GDM1 (cell line): ENCODE data around the gene PI16.
"Not testable (repeated sequence)": the region's sequence is repeated elsewhere in the genome, so short reads cannot be mapped to it uniquely, and the experiment has no call there.

Source experiments
- DNase-seq: peaks from one replicate; lab custom pipeline; 2025; lab: John Stamatoyannopoulos, UW

Gene PI16

DNA sequence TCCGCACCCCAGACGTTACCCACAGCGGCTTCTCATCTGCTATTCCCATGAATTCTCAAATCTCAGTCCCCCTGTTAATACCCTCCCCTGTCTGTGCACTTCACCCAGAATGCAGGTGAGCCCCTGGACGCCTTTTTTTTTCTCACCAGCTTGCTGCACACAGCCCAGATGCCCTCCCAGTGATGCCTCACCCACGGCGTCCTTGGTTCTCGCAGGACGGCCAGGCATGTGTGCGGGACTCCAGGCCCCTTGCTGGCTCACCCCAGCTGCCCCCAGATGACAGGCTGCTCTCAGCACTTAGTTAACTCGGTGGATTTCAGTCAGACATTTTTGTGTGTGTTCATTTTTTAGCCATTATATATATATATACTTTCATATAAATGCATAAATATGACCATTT is 25.4 kb upstream of the PI16 start:
- DNase-seq: no peak

DNA sequence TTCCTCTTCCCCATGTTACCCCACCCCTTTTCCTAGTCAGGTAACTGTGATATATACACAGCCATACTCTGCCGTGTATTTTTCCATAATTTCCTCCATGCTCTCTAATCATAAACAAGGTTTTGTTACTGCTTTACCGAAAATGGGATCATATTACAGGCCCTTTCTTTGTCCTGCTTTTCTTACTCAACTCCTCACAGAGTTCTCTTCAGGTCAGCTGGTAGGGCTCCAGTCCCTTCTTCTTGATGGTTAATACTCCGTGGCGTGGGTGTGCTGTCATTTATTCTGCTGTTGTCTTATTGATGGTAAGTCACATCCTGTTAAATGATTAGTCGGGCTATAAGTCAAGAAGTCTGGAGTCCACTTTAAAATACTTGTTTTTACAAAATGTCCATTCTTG is 24.9 kb upstream of the PI16 start:
- no peak for DNase-seq

GRCh38 chr6:36930483-36930882 is 24.1 kb upstream of the PI16 start:
- DNase-seq: no peak

- DNase-seq: no peak
Measured at GRCh38 chr6:36933102-36933501, 21.4 kb upstream of the PI16 start.

- DNase-seq: no peak
Measured at GRCh38 chr6:36933519-36933918, 21.0 kb upstream of the PI16 start.

DNA sequence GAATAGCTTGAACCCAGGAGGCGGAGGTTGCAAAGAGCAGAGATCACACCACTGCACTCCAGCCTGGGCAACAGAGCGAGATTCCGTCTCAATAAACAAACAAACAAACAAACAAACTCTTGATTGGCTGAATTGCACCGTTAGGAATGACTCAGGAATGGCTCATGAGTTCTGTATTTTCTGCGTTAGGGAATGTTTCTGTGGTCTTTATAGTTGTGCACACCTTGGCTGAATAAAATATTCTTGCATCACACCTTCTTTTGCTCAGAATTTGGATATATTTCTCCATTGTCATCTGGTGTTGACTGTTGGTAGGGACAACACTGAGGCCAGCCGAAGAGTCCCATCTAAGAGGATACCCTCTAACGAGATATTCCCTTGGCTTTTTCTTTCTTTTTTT is 19.6 kb upstream of the PI16 start:
- no peak for DNase-seq

DNA sequence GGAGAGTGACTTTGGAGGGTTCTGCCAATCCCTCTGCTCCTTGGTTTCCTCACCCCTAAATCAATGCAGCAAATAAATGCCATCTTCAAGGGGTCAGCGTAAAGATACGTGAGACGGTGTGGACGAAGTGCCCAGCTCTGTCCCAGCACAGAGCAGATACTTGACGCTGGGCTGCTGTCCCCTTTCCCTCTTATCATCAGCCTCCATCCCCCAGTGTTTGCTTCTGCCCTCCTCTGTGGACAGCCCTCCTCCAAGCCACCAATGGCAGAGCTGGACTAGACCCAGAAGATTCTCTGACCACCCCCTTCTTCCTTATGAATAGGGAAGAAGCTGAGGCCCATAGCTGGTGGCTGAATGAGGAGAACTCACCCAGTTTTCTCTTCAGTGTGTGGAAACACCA is 17.7 kb upstream of the PI16 start:
- no peak for DNase-seq

GRCh38 chr6:36937896-36938295 is 16.6 kb upstream of the PI16 start:
- DNase-seq: no peak

DNA sequence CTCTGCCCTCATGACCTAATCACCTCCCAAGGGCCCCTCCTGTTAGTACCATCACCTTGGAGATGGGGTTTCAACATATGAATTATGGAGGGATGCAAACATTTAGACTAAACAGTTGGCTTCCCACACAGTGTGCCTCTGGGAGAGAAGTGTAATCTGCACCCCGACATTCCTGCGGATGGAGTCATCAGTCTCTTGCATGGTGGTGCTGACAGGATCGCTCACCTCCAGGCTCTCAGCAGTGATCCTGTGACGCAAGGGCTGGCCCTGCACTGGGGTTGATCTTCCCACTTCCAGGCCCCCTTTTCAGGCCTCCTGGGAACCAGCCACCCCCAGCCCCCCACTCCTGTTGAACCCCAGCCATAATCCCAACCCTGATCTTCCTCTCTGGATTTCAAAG is 16.0 kb upstream of the PI16 start:
- DNase-seq: no peak

GRCh38 chr6:36939005-36939404 is 15.5 kb upstream of the PI16 start:
- not testable (repeated sequence) for DNase-seq

- no peak for DNase-seq
Measured at GRCh38 chr6:36940027-36940426, 14.5 kb upstream of the PI16 start.

DNA sequence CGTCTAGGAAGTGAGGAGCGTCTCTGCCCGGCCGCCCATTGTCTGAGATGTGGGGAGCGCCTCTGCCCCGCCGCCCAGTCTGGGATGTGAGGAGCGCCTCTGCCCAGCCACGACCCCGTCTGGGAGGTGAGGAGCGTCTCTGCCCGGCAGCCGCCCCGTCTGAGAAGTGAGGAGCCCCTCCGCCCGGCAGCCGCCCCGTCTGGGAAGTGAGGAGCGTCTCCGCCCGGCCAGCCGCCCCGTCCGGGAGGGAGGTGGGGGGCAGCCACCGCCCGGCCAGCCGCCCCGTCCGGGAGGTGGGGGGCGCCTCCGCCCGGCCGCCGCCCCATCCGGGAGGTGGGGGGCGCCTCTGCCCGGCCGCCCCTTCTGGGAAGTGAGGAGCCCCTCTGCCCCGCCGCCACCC is 13.0 kb upstream of the PI16 start:
- DNase-seq: not testable (repeated sequence)

- not testable (repeated sequence) for DNase-seq
Measured at GRCh38 chr6:36942329-36942728, 12.2 kb upstream of the PI16 start.

- no peak for DNase-seq
Measured at GRCh38 chr6:36944650-36945049, 9.9 kb upstream of the PI16 start.

- DNase-seq: no peak
Measured at GRCh38 chr6:36945301-36945700, 9.2 kb upstream of the PI16 start.

DNA sequence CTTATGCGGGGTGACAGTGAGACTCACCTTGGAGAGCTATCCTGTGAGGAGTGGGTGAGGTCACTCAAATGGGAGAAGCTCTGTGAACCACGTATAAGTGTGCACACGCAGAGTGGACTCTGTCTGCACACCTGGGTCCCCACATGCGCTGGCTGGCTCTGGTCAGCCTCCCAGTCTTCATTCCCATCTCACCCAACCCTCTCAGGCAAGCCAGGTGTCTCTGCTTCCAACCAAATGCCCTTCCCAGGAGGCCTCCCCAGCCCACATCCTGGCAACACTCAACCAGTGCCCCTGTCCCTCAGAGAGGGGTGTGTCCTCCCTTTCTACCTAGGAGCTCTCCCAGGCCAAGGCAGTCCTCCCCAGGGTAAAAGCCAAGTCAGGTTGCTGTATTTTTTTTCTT is 8.0 kb upstream of the PI16 start:
- no peak for DNase-seq

DNA sequence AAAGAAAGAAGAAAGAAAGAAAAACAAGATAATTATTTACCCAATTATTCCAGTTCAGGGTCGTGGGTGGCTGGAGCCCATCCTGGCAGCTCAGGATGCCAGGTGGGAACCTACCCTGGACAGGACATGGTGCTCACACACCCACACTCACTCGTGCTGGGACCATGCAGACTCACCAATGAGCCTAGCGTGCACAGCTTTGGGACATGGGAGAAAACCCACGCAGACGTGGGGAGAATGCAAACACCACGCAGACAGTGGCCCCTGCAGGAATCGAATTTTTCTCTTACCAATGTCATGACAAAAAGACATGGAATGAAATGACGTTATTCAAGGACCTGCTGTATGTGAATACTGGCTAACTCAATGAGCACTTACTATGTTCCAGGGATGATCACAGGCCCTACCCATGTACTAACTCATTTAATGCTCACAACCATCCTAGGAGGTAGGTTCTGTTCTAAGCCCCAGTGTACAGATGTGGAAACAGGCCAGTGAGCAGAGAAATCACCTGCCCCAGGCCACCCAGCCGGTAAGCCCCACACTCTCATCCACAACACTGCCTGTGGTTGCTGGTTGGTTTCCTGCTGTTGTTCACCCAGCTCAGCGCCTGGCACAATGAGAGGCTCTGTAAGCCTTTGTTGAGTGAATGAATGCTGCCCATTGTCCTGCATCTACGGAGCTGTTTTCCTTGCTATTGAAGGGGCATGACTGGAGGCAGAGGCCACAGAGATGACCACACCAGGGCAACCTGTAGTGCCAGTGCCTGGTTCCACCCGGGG is 6.8 kb upstream of the PI16 start:
- peak; percentile 16 for DNase-seq

DNA sequence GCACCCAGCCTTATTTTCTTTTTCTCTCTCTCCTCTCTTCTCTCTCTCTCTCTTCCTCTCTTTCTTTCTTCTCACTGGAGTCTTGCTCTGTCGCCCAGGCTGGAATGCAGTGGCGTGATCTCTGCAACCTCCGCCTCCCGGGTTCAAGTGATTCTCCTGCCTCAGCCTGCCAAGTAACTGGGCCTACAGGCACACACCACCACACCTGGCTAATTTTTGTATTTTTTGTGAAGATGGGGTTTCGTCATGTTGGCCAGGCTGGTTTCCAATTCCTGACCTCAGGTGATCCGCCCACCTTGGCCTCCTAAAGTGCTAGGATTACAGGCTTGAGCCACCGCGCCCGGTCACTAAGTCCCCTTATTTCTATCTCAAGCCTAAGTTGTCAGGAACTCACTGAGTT is 5.5 kb upstream of the PI16 start:
- not testable (repeated sequence) for DNase-seq

GRCh38 chr6:36949636-36950035 is 4.9 kb upstream of the PI16 start:
- no peak for DNase-seq

GRCh38 chr6:36953931-36954261 is 642 bp upstream of the PI16 start:
- no peak for DNase-seq

DNA sequence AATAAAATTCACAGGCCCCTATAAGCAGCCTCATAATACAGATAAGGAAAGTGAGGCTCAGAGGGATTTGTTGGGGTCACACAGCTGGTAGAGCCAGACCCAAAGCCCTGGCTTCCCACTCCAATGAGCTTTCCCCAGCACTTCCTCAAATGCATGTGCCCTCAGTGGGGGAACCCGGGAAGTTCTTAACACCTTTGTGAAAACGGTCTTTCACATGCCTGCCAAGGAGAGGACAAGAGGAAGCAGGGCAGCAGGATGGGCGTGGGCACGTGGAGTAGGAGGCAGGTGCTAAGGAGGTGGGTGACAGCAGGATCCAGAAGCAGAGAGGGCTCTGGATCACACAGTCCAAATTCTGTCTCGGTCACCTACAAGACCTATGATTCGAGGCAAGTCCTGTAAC is 598 bp downstream of the PI16 start:
- no peak for DNase-seq

- DNase-seq: no peak
Measured at GRCh38 chr6:36955671-36956445, 1.3 kb downstream of the PI16 start.

GRCh38 chr6:36956446-36956820 is 1.9 kb downstream of the PI16 start:
- no peak for DNase-seq

DNA sequence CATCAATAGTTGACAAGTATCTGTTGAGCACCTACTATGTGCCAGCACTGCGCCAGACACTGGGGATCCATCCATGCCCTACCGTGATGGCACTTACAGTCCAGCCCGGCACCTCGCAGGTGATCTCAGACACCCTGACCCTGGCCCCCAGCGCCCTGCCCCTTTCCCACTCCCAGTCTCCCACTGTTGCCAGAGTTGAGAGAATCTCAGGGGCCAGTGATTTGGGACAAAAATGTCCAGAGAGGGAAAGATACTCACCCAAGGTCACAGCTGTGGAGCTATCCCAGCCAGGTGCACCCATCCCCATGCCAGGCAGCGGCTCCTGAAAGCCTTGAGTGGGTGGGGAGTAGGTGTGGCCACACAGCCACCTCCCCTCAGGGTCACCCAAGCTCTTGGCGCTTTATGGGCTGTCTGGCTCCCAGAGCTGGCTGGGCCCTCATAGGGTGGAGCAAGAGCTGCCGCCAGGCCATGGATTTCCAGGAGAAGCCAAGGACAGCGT is 3.3 kb downstream of the PI16 start:
- DNase-seq: no peak
